ENCODE data around the gene RELB.
"Not testable (repeated sequence)": the region's sequence is repeated elsewhere in the genome, so short reads cannot be mapped to it uniquely, and the experiment has no call there.

RELB gene
- 70.0 to 182 reads per million in 2 experiments for total RNA-seq

- DNase-seq (ENCODE audit: low read depth): peak; percentile 94
These were observed at the start of gene RELB for GRCh38 chr19:45001087-45001739. TSS of gene RELB (plus strand) at chr19:45001464. CDS start at chr19:45001580, 116 bp downstream.

- DNase-seq (ENCODE audit: low read depth): no peak
These were observed 47.0 kb upstream of the RELB start for GRCh38 chr19:44954278-44954648.

- peak; percentile 95 for DNase-seq (ENCODE audit: low read depth)
These were observed 46.4 kb upstream of the RELB start, which contains the start of gene CLPTM1 for GRCh38 chr19:44954649-44955504. TSS of gene CLPTM1 (plus strand) at chr19:44955380. CDS start at chr19:44955396, 16 bp downstream.

GRCh38 chr19:44955505-44956439 lies 45.5 kb upstream of the RELB start:
- no peak for DNase-seq (ENCODE audit: low read depth)

- DNase-seq (ENCODE audit: low read depth): no peak
These were observed 43.7 kb upstream of the RELB start for GRCh38 chr19:44957526-44957925.

- DNase-seq (ENCODE audit: low read depth): no peak
These were observed 43.2 kb upstream of the RELB start for GRCh38 chr19:44958090-44958489.

GRCh38 chr19:44959691-44960090 lies 41.6 kb upstream of the RELB start:
- DNase-seq (ENCODE audit: low read depth): no peak

- no peak for DNase-seq (ENCODE audit: low read depth)
These were observed 40.1 kb upstream of the RELB start for GRCh38 chr19:44960906-44961728.

GRCh38 chr19:44961821-44962220 lies 39.4 kb upstream of the RELB start:
- DNase-seq (ENCODE audit: low read depth): no peak

- no peak for DNase-seq (ENCODE audit: low read depth)
These were observed 33.1 kb upstream of the RELB start for GRCh38 chr19:44968118-44968517.

- no peak for DNase-seq (ENCODE audit: low read depth)
These were observed 32.6 kb upstream of the RELB start for GRCh38 chr19:44968670-44969069.

- DNase-seq (ENCODE audit: low read depth): no peak
These were observed 31.8 kb upstream of the RELB start for GRCh38 chr19:44969437-44969836.

GRCh38 chr19:44971451-44971850 lies 29.8 kb upstream of the RELB start:
- not testable (repeated sequence) for DNase-seq (ENCODE audit: low read depth)

GRCh38 chr19:44972802-44973201 lies 28.5 kb upstream of the RELB start:
- no peak for DNase-seq (ENCODE audit: low read depth)

- no peak for DNase-seq (ENCODE audit: low read depth)
These were observed 27.1 kb upstream of the RELB start for GRCh38 chr19:44973982-44974735.

GRCh38 chr19:44974857-44975256 lies 26.4 kb upstream of the RELB start:
- DNase-seq (ENCODE audit: low read depth): no peak

GRCh38 chr19:44975444-44975843 lies 25.8 kb upstream of the RELB start:
- no peak for DNase-seq (ENCODE audit: low read depth)

- DNase-seq (ENCODE audit: low read depth): no peak
These were observed 17.3 kb upstream of the RELB start for GRCh38 chr19:44984005-44984404.

- no peak for DNase-seq (ENCODE audit: low read depth)
These were observed 15.8 kb upstream of the RELB start for GRCh38 chr19:44985445-44985844.

GRCh38 chr19:44986389-44986788 lies 14.9 kb upstream of the RELB start:
- no peak for DNase-seq (ENCODE audit: low read depth)
